Liver (tissue), 9 donors: ENCODE measurements around the gene URM1. TPM values are rescaled to one million over a fixed set of nuclear protein-coding genes. Genes with fewer than 3 reads are reported as not detected.
A peak's percentile ranks its signal among the peaks of the same experiment; 100 is the strongest.
"Not testable (repeated sequence)": the region's sequence is repeated elsewhere in the genome, so short reads cannot be mapped to it uniquely, and the experiment has no call there.

Experiments
- DNase-seq: peaks from one replicate; pipeline ENCODE4 v3.0.0-alpha.2; 2017; ENCODE audit warnings: low spot score
- H3K27ac ChIP-seq, 2 donors: one replicate each; pipeline ENCODE4 v1.7.0; 2013; ENCODE audit warnings: inconsistent platforms in 2 of 2, low read length in 2 of 2, control low read depth in 1 of 2, low read depth in 1 of 2, mild to moderate bottlenecking in 1 of 2
- H3K27me3 ChIP-seq, 4 donors: one replicate each; pipeline versions ENCODE4 v1.6.1 to v1.7.0; 2013; ENCODE audit warnings: low read length in 3 of 4, inconsistent platforms in 1 of 4, mild to moderate bottlenecking in 1 of 4, moderate library complexity in 1 of 4; ENCODE audit not compliant: control insufficient read depth in 4 of 4, insufficient read depth in 4 of 4
- H3K36me3 ChIP-seq, 4 donors: one replicate each; pipeline versions ENCODE4 v1.6.1 to v1.7.0; 2013; ENCODE audit warnings: low read length in 3 of 4, mild to moderate bottlenecking in 3 of 4, low read depth in 1 of 4, moderate library complexity in 1 of 4; ENCODE audit not compliant: control insufficient read depth in 4 of 4, insufficient read depth in 3 of 4
- H3K4me1 ChIP-seq, 4 donors: one replicate each; pipeline versions ENCODE4 v1.6.1 to v1.7.0; 2013; ENCODE audit warnings: low read length in 3 of 4, mild to moderate bottlenecking in 3 of 4, moderate library complexity in 1 of 4; ENCODE audit not compliant: control insufficient read depth in 4 of 4, insufficient read depth in 4 of 4
- H3K4me3 ChIP-seq, 3 donors: one replicate each; pipeline versions ENCODE4 v1.6.1 to v1.7.0; 2013; ENCODE audit warnings: low read length in 3 of 3, control low read depth in 1 of 3, low read depth in 1 of 3, mild to moderate bottlenecking in 1 of 3
- H3K9ac ChIP-seq, 2 donors: one replicate each; pipeline ENCODE4 v1.7.0; 2013; ENCODE audit warnings: low read length in 2 of 2, mild to moderate bottlenecking in 2 of 2, moderate library complexity in 2 of 2, control low read depth in 1 of 2, low read depth in 1 of 2
- H3K9me3 ChIP-seq, 4 donors: one replicate each; pipeline versions ENCODE4 v1.6.1 to v1.7.0; 2013; ENCODE audit warnings: low read length in 3 of 4; ENCODE audit not compliant: control insufficient read depth in 4 of 4
- ATF3 ChIP-seq: IDR thresholded peaks from 2 replicates; pipeline ENCODE4 v1.6.1; 2016; ENCODE audit warnings: antibody characterized with exemption
- CTCF ChIP-seq: fragments of 150-350 bp; IDR thresholded peaks from 2 replicates; pipeline ENCODE4 v1.5.1; 2017; ENCODE audit warnings: improper control_type of control experiment, low read depth, low read length; ENCODE audit not compliant: missing input control
- EGR1 ChIP-seq, 2 donors: IDR thresholded peaks; 2 replicates each; pipeline ENCODE4 v1.6.1; 2016 to 2018; ENCODE audit warnings: antibody characterized with exemption in 2 of 2, low read depth in 2 of 2
- FOXA1 ChIP-seq: IDR thresholded peaks from 2 replicates; pipeline ENCODE4 v1.6.1; 2016; ENCODE audit warnings: antibody characterized with exemption
- FOXA2 ChIP-seq: IDR thresholded peaks from 2 replicates; pipeline ENCODE4 v1.6.1; 2016; ENCODE audit warnings: antibody characterized with exemption
- GABPA ChIP-seq, 2 donors: IDR thresholded peaks in 1 of 2; conservative IDR thresholded peaks in 1 of 2; 2 replicates each; pipeline ENCODE4 v1.6.1; 2016; ENCODE audit warnings: antibody characterized with exemption in 2 of 2, mild to moderate bottlenecking in 1 of 2, moderate library complexity in 1 of 2
- HNF4A ChIP-seq, 2 donors: conservative IDR thresholded peaks; 2 replicates each; pipeline ENCODE4 v1.6.1; 2016; ENCODE audit warnings: antibody characterized with exemption in 2 of 2, mild to moderate bottlenecking in 2 of 2
- JUND ChIP-seq, 2 donors: IDR thresholded peaks; 2 replicates each; pipeline ENCODE4 v1.6.1; 2016; ENCODE audit warnings: antibody characterized with exemption in 2 of 2
- MAX ChIP-seq: IDR thresholded peaks from 2 replicates; pipeline ENCODE4 v1.6.1; 2016; ENCODE audit warnings: antibody characterized with exemption
- NR2F2 ChIP-seq: IDR thresholded peaks from 2 replicates; pipeline ENCODE4 v1.6.1; 2016; ENCODE audit warnings: antibody characterized with exemption
- RAD21 ChIP-seq, 2 donors: IDR thresholded peaks; 2 replicates each; pipeline ENCODE4 v1.6.1; 2016; ENCODE audit warnings: antibody characterized with exemption in 2 of 2, mild to moderate bottlenecking in 2 of 2
- REST ChIP-seq: IDR thresholded peaks from 2 replicates; pipeline ENCODE4 v1.6.1; 2016; ENCODE audit warnings: antibody characterized with exemption, mild to moderate bottlenecking
- RXRA ChIP-seq, 2 donors: IDR thresholded peaks; 2 replicates each; pipeline ENCODE4 v1.6.1; 2017 to 2018; ENCODE audit warnings: antibody characterized with exemption in 2 of 2, mild to moderate bottlenecking in 1 of 2
- SP1 ChIP-seq: IDR thresholded peaks from 2 replicates; pipeline ENCODE4 v1.6.1; 2018; ENCODE audit warnings: antibody characterized with exemption, mild to moderate bottlenecking
- TAF1 ChIP-seq: conservative IDR thresholded peaks from 2 replicates; pipeline ENCODE4 v1.6.1; 2016; ENCODE audit warnings: antibody characterized with exemption, mild to moderate bottlenecking
- YY1 ChIP-seq: IDR thresholded peaks from 2 replicates; pipeline ENCODE4 v1.6.1; 2016; ENCODE audit warnings: antibody characterized with exemption, mild to moderate bottlenecking
- ZBTB33 ChIP-seq: IDR thresholded peaks from 2 replicates; pipeline ENCODE4 v1.6.1; 2016; ENCODE audit warnings: antibody characterized with exemption
- WGBS: extraction: QIAGEN DNeasy Blood & Tissue Kit; methylation state at CpG from one replicate; pipeline ENCODE4 v1.1.7; 2013; 5-methylcytosine and 5-hydroxymethylcytosine counted together
- polyA plus RNA-seq, 2 donors: library from polyadenylated mRNA; stranded (reverse) in 1 of 2; unstranded in 1 of 2; fragments of 200-250 nt in 1 of 2; fragments of >200 nt in 1 of 2; fragmentation: Nextera tagmentation in 1 of 2; extraction: Ambion mirVana in 1 of 2; gene quantifications; one replicate each; pipeline versions ENCODE4 v1.2.1 to v1.2.3, GENCODE V29; 2013 to 2015
- total RNA-seq, 2 donors: library from RNA; depleted of rRNA; stranded (reverse); fragments of >200 nt; gene quantifications; one replicate each; pipeline ENCODE4 v1.2.3, GENCODE V29; 2014
- donor health status: healthy.
- donor health status: healthy.
- donor health status: healthy.
- donor health status: healthy.
- donor health status: healthy.

URM1 gene
- total and polyA plus RNA-seq, 4 donors, result 12.1 to 35.0 (median 19.5) TPM

GRCh38 chr9:128338852-128339614 is 32.1 kb upstream of the URM1 start:
- peaks cover 2 to 13% (median 4%) of the 10 kb centered on the region in 4 donors for H3K36me3 ChIP-seq
- not testable (repeated sequence) for H3K27me3 ChIP-seq, H3K9me3 ChIP-seq, DNase-seq, H3K9ac ChIP-seq, H3K4me3 ChIP-seq, H3K27ac ChIP-seq
- peaks cover 0 to 18% (median 11%) of the 10 kb centered on the region in 4 donors for H3K4me1 ChIP-seq
- WGBS, result 91% methylated on average over 15 of the region's 15 CpGs

GRCh38 chr9:128339761-128340690 is 31.1 kb upstream of the URM1 start, which contains the start of gene SLC27A4:
Gene SLC27A4, plus strand, starts transcription at chr9:128340527. Its CDS starts 2,606 bp downstream, at chr9:128343133.
- Histone ChIP-seq H3K4me3 (peak within 1 kb of the TSS; percentile 73 to 82 (median 81)), H3K27me3 (no peaks in the 10 kb centered on the region), H3K9ac (peak within 1 kb of the TSS; percentile 60 to 75), H3K27ac (peak within 1 kb of the TSS; percentile 71 to 72), H3K36me3 (peaks cover 2 to 19% (median 8%) of the 10 kb centered on the region in 4 donors), H3K4me1 (peaks cover 0 to 18% (median 11%) of the 10 kb centered on the region in 4 donors), H3K9me3 (no peaks in the 10 kb centered on the region)
- WGBS, result 5% methylated on average over 75 of the region's 75 CpGs
- peak; percentile 80 for DNase-seq
- TF ChIP-seq SP1 (peak; percentile 47), ATF3 (peak; percentile 77), YY1 (peak; percentile 56), ZBTB33 (no peak), EGR1 (IDR thresholded peaks at IDR 0.05; ENCODE audit: low read depth in 2 of 2) (no peak), TAF1 (no peak), MAX (no peak), RXRA (IDR thresholded peaks at IDR 0.05) (no peak), JUND (IDR thresholded peaks at IDR 0.05) (no peak), HNF4A (conservative IDR thresholded peaks at IDR 0.05) (peak; percentile 27), CTCF (no peak), FOXA2 (no peak), NR2F2 (no peak), RAD21 (IDR thresholded peaks at IDR 0.05) (no peak), REST (no peak), GABPA (IDR thresholded peaks at IDR 0.05 in 1 of 2, conservative IDR thresholded peaks at IDR 0.05 in 1 of 2) (peak in 1 of 2 donors; percentile 44), FOXA1 (no peak)
